GM18526 (cell line): ENCODE measurements around the gene TNK1.

Experiments
- POLR2A ChIP-seq: IDR thresholded peaks from 3 replicates; pipeline ENCODE4 v1.6.1; 2011; ENCODE audit not compliant: insufficient read length; ENCODE audit errors: extremely low read depth

TNK1 gene

DNA sequence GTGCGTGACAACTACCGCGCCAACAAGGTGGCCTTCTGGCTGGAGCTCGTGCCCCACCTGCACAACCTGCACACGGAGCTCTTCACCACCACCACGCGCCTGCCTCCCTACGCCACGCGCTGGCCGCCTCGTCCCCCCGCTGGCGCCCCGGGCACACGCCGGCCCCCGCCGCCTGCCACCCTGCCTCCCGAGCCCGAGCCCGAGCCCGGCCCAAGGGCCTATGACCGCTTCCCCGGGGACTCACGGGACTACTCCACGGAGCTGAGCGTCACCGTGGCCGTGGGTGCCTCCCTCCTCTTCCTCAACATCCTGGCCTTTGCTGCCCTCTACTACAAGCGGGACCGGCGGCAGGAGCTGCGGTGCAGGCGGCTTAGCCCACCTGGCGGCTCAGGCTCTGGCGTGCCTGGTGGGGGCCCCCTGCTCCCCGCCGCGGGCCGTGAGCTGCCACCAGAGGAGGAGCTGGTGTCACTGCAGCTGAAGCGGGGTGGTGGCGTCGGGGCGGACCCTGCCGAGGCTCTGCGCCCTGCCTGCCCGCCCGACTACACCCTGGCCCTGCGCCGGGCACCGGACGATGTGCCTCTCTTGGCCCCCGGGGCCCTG lies 36.3 kb downstream of the TNK1 start:
- TF ChIP-seq POLR2A, result no peak

DNA sequence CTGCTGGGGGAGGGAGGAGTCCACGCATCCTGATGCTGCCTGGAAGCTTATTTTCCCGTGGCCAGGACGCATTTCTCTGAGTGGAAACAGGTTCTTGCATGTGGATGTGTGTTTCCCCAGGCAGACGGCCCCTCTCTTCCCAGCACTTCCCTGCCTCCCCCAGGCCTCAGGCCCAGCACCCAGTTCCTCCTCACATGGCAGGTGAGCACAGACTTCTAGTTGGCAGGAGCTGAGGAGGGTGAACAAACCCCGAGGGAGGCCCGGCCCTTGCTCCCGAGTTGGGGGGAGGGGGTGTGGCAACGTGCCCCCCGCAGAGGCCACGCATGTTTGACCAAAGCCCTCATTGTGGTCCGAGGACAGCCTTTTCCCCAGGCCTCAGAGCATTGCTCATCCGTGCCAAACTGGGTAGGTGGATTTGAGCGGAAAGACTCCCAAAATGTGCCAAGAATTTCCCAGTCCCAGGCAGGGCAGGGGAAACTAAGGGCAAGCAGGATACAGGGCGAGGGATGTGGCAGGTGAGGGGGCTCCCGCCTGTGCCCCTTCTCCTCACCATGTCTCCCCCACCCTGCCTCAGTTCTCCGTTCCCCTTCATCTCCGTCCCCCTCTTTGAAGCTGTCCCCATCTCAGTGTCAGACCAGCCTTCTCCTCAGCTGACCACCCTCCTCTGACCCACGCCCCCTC lies 37.7 kb downstream of the TNK1 start:
- TF ChIP-seq POLR2A, result no peak

GRCh38 chr17:7419819-7420610 lies 39.1 kb downstream of the TNK1 start, which contains the start of gene SPEM1:
Gene SPEM1 (plus strand): TSS chr17:7420324. CDS start chr17:7420385, 61 bp downstream.
- TF ChIP-seq POLR2A, result no peak

- TF ChIP-seq POLR2A, result no peak
These were observed 40.3 kb downstream of the TNK1 start for GRCh38 chr17:7421186-7421585.

- no peak for TF ChIP-seq POLR2A
These were observed 42.8 kb downstream of the TNK1 start for GRCh38 chr17:7423679-7424078.

GRCh38 chr17:7425316-7425715 lies 44.4 kb downstream of the TNK1 start, which contains the start of gene SPEM2:
Gene SPEM2 (plus strand): TSS chr17:7425616. CDS start chr17:7425689, 73 bp downstream.
- TF ChIP-seq POLR2A, result no peak

DNA sequence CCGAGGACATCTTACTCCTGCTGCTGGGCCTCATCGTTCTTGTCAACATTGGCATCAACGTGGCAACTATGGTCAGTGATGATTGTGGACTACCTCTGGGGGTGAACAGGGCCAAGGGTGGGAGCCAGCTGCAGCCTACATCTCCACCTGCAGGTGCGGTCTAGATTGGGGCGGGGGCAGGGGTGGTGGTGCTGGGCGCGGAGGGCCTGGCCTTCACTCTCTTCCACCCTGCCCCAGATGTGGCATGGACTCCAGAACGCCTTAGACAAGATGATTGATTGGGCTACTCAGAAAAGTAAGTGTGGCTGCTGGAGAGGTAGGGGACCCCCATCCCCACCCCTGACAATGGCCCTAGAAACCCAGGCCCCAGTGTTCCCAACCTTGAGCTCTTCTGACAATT lies 44.9 kb downstream of the TNK1 start:
- TF ChIP-seq POLR2A, result no peak

DNA sequence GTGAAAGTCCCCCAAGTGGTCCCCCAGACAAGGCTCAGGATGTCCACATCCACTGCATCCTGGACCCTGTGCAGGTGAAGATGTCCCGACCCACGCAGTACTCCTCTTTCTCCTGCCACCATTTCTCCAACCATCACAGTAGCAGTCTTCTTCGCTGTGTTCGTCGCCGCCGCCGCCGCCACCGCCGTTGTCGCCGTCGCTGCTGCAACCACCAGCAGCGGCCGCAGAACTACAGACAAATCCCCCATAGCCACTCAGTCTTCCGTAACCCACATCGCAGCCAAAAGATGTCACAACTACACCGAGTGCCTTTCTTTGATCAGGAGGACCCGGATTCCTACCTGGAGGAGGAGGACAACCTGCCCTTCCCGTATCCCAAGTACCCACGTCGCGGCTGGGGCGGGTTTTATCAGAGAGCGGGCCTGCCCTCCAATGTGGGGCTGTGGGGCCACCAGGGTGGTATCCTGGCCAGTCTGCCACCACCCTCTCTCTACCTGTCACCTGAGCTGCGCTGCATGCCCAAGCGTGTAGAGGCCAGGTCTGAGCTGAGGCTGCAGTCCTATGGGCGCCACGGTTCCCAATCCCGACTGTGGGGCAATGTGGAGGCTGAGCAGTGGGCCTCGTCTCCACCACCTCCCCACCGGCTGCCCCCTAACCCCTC lies 45.4 kb downstream of the TNK1 start:
- TF ChIP-seq POLR2A, result no peak

GRCh38 chr17:7426896-7427489 lies 46.1 kb downstream of the TNK1 start:
- no peak for TF ChIP-seq POLR2A

DNA sequence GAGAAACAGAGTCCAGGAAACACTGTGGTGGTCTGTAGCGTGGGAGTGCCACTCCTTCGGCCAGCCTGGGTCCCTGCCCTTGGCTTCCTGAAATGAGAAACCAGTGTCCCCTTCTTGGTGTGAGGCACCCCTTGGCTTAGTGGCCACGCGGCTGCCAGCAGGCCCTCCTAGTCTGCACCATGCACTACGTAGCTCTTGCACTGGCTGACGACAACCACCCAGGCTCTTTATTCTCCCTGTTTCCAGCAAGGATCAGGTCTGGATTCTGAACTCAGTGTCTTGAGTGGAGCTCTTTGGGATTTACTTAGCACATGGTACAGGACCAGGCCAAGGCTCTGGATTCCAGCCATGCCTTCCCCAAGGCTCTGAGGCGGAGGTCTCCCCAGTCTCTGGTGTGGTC lies 46.7 kb downstream of the TNK1 start:
- TF ChIP-seq POLR2A, result no peak

- no peak for TF ChIP-seq POLR2A
These were observed 47.7 kb downstream of the TNK1 start, which contains the start of gene SPEM3 for GRCh38 chr17:7428557-7428956. Gene SPEM3 (plus strand): TSS chr17:7428857. CDS start chr17:7428903, 46 bp downstream.

GRCh38 chr17:7429722-7430121 lies 48.8 kb downstream of the TNK1 start:
- no peak for TF ChIP-seq POLR2A

- TF ChIP-seq POLR2A, result no peak
These were observed 50.3 kb downstream of the TNK1 start for GRCh38 chr17:7431231-7431630.

DNA sequence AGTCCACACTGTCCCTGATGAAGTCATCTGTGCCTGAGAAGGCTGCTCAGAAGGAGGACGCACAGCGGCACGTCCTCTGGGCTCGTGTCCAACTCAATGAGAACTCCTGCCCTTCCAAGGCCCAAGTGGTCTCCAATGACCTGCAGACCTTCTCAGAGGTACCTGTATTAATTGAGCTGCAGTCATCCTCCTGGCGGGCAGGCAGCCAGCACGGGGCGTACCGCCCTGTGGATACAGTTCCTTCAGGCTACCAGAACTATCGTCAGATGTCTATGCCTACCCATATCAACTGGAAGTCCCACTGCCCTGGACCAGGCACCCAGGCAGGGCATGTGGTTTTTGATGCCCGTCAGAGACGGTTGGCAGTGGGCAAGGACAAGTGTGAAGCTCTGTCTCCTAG lies 51.4 kb downstream of the TNK1 start:
- TF ChIP-seq POLR2A, result no peak
